Mesodermal cell (in vitro differentiated cells): ENCODE measurements around the gene SSBP3.

Source experiments
- H3K27ac ChIP-seq: 2 replicates; pipeline ENCODE4 v1.7.0; 2013; ENCODE audit warnings: mild to moderate bottlenecking, low read depth, low read length, moderate library complexity; ENCODE audit not compliant: severe bottlenecking
- H3K36me3 ChIP-seq: 2 replicates; pipeline ENCODE4 v1.7.1; 2013; ENCODE audit warnings: mild to moderate bottlenecking, low read length, moderate library complexity; ENCODE audit not compliant: control insufficient read depth, insufficient read depth
- H3K4me1 ChIP-seq: one replicate; pipeline ENCODE4 v1.7.1; 2013; ENCODE audit warnings: mild to moderate bottlenecking, low read length; ENCODE audit not compliant: insufficient read depth, control insufficient read depth, poor library complexity, severe bottlenecking
- H3K4me3 ChIP-seq: 2 replicates; pipeline ENCODE4 v1.7.0; 2013; ENCODE audit warnings: low read length, control low read depth, mild to moderate bottlenecking; ENCODE audit not compliant: insufficient read depth, poor library complexity, severe bottlenecking; ENCODE audit errors: extremely low read depth
- H3K9me3 ChIP-seq: 2 replicates; pipeline ENCODE4 v1.7.1; 2013; ENCODE audit warnings: mild to moderate bottlenecking, low read length, moderate library complexity; ENCODE audit not compliant: control insufficient read depth
- WGBS, 2 experiments: methylation state at CpG; one replicate each; pipeline ENCODE4 v1.1.5; 2013; ENCODE audit warnings: missing lambda C conversion rate in 2 of 2; ENCODE audit not compliant: insufficient coverage in 2 of 2; 5-methylcytosine and 5-hydroxymethylcytosine counted together

SSBP3 gene

GRCh38 chr1:54340434-54340833 is 65.8 kb downstream of the SSBP3 start:
- Histone ChIP-seq H3K4me3 (no peak overlapping the region), H3K27ac (no peak overlapping the region), H3K9me3 (no peaks in the 10 kb centered on the region), H3K36me3 (peaks cover 42% of the 10 kb centered on the region), H3K4me1 (peaks cover 55% of the 10 kb centered on the region)
- 89 to 96% methylated on average over 4 of the region's 6 CpGs for WGBS, 2 experiments

DNA sequence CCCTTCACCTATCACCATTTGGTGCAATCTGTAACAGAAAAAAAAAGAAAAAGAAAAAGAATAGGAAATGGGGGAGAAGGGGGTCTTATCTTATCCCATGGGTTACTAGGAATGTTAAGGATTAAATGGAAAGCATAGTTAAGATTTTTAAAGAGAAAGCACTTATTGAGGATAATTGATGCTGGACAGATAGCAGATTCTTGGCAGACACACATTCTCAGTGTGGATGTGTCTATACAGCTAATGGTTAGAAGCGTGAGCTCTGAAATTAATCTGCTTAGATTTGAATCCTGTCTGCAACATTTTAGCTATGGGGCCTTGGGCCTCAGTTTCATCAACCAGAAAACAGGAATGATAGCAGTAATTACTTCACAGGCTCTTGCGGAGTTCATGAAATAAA is 67.1 kb downstream of the SSBP3 start:
- Histone ChIP-seq H3K4me3 (no peak overlapping the region), H3K4me1 (peaks cover 68% of the 10 kb centered on the region), H3K36me3 (peaks cover 29% of the 10 kb centered on the region), H3K27ac (peak overlapping the region; percentile 5), H3K9me3 (no peaks in the 10 kb centered on the region)
- WGBS, 2 experiments, result 83 to 100% methylated on average over 1 to 2 of the region's 2 CpGs

DNA sequence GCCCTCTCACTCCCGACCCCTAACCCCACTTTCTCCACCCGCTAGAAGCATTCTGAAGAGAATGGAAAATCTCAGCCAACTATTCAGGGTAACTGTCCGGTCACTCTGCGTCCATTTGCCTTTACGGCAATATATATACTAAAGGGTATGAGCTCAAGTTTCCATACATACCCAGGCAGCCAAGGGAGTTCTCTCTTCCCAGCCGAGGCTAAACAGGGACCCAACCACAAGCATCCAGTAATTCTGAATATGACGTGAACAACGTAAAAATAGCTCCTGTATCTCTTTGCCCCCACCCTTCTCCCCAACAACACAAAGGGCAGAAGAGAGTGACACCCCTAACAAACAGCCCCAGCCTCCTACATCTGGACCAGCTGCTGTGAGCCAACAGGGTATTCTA is 67.7 kb downstream of the SSBP3 start:
- H3K4me3 ChIP-seq, result no peak overlapping the region
- H3K9me3 ChIP-seq, result no peaks in the 10 kb centered on the region
- 85 to 89% methylated on average over 5 to 7 of the region's 8 CpGs for WGBS, 2 experiments
- H3K27ac ChIP-seq, result no peak overlapping the region
- H3K4me1 ChIP-seq, result peaks cover 68% of the 10 kb centered on the region
- H3K36me3 ChIP-seq, result peaks cover 25% of the 10 kb centered on the region

GRCh38 chr1:54337928-54338327 is 68.3 kb downstream of the SSBP3 start:
- Histone ChIP-seq H3K4me3 (no peak overlapping the region), H3K27ac (no peak overlapping the region), H3K9me3 (no peaks in the 10 kb centered on the region), H3K4me1 (peaks cover 72% of the 10 kb centered on the region), H3K36me3 (peaks cover 27% of the 10 kb centered on the region)
- WGBS, 2 experiments, result 96 to 99% methylated on average over 3 to 6 of the region's 7 CpGs

- no peak overlapping the region for H3K4me3 ChIP-seq
- peaks cover 79% of the 10 kb centered on the region for H3K4me1 ChIP-seq
- H3K9me3 ChIP-seq, result no peaks in the 10 kb centered on the region
- peaks cover 24% of the 10 kb centered on the region for H3K36me3 ChIP-seq
- no peak overlapping the region for H3K27ac ChIP-seq
- WGBS, 2 experiments, result 94 to 97% methylated on average over 6 of the region's 7 CpGs
Measured at GRCh38 chr1:54337034-54337433, 69.2 kb downstream of the SSBP3 start.

DNA sequence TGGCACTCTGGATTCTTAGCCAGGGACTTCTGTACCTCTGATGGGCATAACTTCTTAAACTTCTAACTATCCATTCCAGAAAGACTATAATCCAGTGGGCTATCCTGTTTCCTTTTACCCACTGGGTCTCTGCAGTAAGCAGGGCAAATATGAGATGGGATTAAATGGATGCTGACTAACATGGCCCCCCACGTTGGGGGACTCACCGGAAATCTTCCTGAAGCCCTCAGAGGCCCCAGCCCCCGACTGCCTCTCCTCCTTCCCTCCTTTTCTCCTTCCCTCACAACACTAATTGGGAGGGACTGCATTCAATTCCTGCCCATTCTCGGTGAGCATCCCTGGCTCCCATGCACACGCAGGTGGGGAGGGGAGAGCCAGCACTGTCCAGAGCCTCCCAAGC is 70.1 kb downstream of the SSBP3 start:
- 77 to 78% methylated on average over 3 of the region's 5 CpGs for WGBS, 2 experiments
- Histone ChIP-seq H3K27ac (peak overlapping the region; percentile 96), H3K36me3 (peaks cover 15% of the 10 kb centered on the region), H3K4me3 (no peak overlapping the region), H3K9me3 (no peaks in the 10 kb centered on the region), H3K4me1 (peaks cover 80% of the 10 kb centered on the region)

- Histone ChIP-seq H3K4me3 (no peak overlapping the region), H3K9me3 (no peaks in the 10 kb centered on the region), H3K4me1 (peaks cover 78% of the 10 kb centered on the region), H3K36me3 (peaks cover 14% of the 10 kb centered on the region), H3K27ac (peak overlapping the region; percentile 96)
- 62 to 68% methylated on average over 7 of the region's 7 CpGs for WGBS, 2 experiments
Measured at GRCh38 chr1:54335755-54336108, 70.5 kb downstream of the SSBP3 start.

- Histone ChIP-seq H3K4me1 (peaks cover 75% of the 10 kb centered on the region), H3K9me3 (no peaks in the 10 kb centered on the region), H3K36me3 (peaks cover 14% of the 10 kb centered on the region), H3K27ac (peak overlapping the region; percentile 96), H3K4me3 (no peak overlapping the region)
- WGBS, 2 experiments, result 83% methylated on average over 11 of the region's 13 CpGs
Measured at GRCh38 chr1:54335011-54335754, 71.0 kb downstream of the SSBP3 start.

GRCh38 chr1:54332781-54333585 is 73.2 kb downstream of the SSBP3 start:
- 93 to 94% methylated on average over 15 to 17 of the region's 21 CpGs for WGBS, 2 experiments

DNA sequence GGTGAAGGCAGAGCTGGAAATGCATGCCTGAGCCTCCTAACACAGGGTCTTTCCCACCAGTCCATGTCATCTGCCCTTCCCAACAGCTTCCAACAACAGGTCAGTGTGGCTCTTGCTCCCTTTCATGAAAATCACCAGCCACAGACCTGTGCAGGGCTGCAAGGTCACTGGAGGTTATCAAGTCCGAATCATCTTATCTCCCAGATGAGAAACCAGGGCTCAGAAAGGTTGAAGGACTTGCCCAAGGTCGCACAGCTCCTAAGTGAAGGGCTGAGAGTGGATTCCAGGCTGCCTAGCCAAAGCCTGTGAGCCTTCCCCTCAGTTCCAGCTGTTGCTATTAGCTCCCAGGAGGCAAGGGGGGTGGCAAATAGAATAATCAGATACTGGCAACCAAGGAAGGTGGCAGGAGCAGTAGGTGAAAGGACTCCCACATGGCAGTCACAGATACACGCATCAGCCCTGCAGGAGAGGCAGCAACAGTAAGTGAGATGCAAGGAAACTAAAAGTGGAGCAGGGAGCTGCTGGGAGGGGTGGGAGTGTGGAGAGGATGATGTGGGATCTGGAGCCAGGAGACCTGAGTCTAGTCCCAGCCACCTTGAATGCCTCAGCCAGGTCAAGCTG is 74.2 kb downstream of the SSBP3 start:
- WGBS, 2 experiments, result 95 to 100% methylated on average over 1 to 3 of the region's 3 CpGs
- Histone ChIP-seq H3K4me1 (peaks cover 81% of the 10 kb centered on the region), H3K27ac (peak overlapping the region; percentile 20), H3K4me3 (no peak overlapping the region), H3K36me3 (peaks cover 16% of the 10 kb centered on the region), H3K9me3 (no peaks in the 10 kb centered on the region)

More at GRCh38 chr1:54332781-54333585, 73.2 kb downstream of the SSBP3 start:
- H3K9me3 ChIP-seq, result no peaks in the 10 kb centered on the region
- H3K4me1 ChIP-seq, result peaks cover 79% of the 10 kb centered on the region
- H3K4me3 ChIP-seq, result no peak overlapping the region
- H3K36me3 ChIP-seq, result peaks cover 21% of the 10 kb centered on the region
- H3K27ac ChIP-seq, result peak overlapping the region; percentile 20
